Pancreas (tissue), 10 donors: ENCODE measurements around the gene EID1. TPM values are rescaled to one million over a fixed set of nuclear protein-coding genes. Genes with fewer than 3 reads are reported as not detected.

ENCODE experiments used
- ATAC-seq, 4 donors: fragments of 200-7000 bp; cut with Tn5 transposase; one replicate each; pipeline versions ENCODE4 v1.8.0 to v1.9.1; 2020; ENCODE audit warnings: mild to moderate bottlenecking in 4 of 4, moderate library complexity in 4 of 4
- DNase-seq, 6 donors: peaks; one replicate each; pipeline ENCODE4 v3.0.0-alpha.2; 2020
- FAIRE-seq: peaks from 2 replicates; lab custom pipeline; 2012; peaks lifted over from hg19 to GRCh38; lab: Jason Lieb, UNC
- H3K27ac ChIP-seq, 4 donors: fragments of 200-600 bp; sonication (generic); 1 replicate in 3 of 4; 2 replicates in 1 of 4; pipeline versions ENCODE4 v1.5.0 to v1.8.0; 2020
- H3K27me3 ChIP-seq, 4 donors: fragments of 200-600 bp; one replicate each; pipeline ENCODE4 v1.8.0; 2021
- H3K36me3 ChIP-seq, 3 donors: fragments of 200-600 bp; sonication (generic) in 1 of 3; one replicate each; pipeline versions ENCODE4 v1.5.0 to v1.8.0; 2020 to 2021
- H3K4me1 ChIP-seq, 3 donors: fragments of 200-600 bp; one replicate each; pipeline ENCODE4 v1.8.0; 2021
- H3K4me3 ChIP-seq, 4 donors: fragments of 200-600 bp; sonication (generic) in 2 of 4; one replicate each; pipeline versions ENCODE4 v1.5.0 to v1.8.0; 2020 to 2021
- H3K9me3 ChIP-seq, 4 donors: fragments of 200-600 bp; one replicate each; pipeline ENCODE4 v1.8.0; 2021
- WGBS, 2 donors: extraction: QIAGEN DNeasy Blood & Tissue Kit; methylation state at CpG; one replicate each; pipeline ENCODE4 v1.1.7; 2013; 5-methylcytosine and 5-hydroxymethylcytosine counted together
- intact Hi-C, 3 donors: fragments of 100-400 bp; cut with DNase I; formaldehyde crosslinking; loops; one replicate each; pipeline versions ENCODE4 v1.11.1 to v1.14.2; 2022
- polyA plus RNA-seq, 2 donors: library from polyadenylated mRNA; stranded (reverse); fragments of 200-250 nt; gene quantifications; one replicate each; pipeline ENCODE4 v1.2.3, GENCODE V29; 2013
- total RNA-seq, 6 donors: library from RNA; stranded (reverse); fragmentation: NEBNext Ultra II Directional in 4 of 6; extraction: Animal tissue kit (Norgen Biotek cat#: 25700) in 4 of 6; gene quantifications; one replicate each; pipeline versions ENCODE4 v1.2.1 to v1.2.4, GENCODE V29; 2021 to 2023
- TF ChIP-seq, protein P1 (sequence below), 4 donors: fragments of 200-600 bp; sonication (generic) in 3 of 4; IDR thresholded peaks; one replicate each; pipeline versions ENCODE4 v1.5.0 to v1.8.0; 2021; ENCODE audit warnings: antibody characterized with exemption in 4 of 4
- donor health status: healthy with polysubstance abuse.
- donor health status: DM: no; HTN: no; CAD: no; lungs with moderate emphysema.
- donor health status: DM: no; HTN: no; CAD: no.
- donor health status: control.
- donor health status: control.
- donor health status: Bipolar disorder and iron deficiency.
- donor health status: DM: yes; HTN: yes; CAD: no.
- donor health status: DM: no; HTN: no; CAD: no.
- donor health status: DM: no; HTN: no; CAD: no.
- donor health status: DM: yes; HTN: yes; CAD: no.

The EID1 gene
- total and polyA plus RNA-seq, 8 donors: 26.5 to 96.3 (median 42.8) TPM

DNA sequence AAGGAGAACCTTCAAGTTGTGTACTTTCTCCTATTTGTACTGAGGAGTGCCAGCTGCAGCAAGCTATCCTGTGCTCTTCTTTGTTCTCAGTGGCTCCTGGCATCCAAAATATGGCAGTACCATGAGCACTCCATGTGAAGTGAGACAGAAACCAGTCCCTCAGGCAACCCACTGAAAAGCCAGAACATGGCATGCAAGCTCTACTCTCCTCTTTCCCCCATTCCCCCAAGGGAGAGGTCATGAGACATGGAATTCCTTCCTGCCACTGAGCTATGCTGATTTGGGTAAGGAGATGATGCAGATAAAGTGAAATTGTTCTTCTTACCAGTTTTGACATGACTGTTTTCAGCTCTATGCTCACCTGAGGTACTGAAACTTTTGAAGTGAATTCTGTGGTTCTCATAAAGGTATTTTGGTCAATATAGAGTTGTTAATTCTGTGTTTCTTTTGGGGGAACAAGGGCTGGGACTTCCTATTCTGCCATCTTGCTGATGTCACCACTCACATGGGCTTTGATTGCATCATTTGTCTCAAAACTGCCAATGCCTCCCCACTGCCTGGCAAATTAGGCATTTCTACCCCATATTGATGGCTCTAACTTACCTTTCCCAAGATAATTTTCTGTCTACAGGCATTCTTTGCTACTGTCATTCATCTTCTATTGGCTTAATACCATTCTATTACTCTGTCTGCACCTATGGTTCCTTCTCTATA lies 44.3 kb upstream of the EID1 start:
- no peaks in the 10 kb centered on the region for H3K36me3 ChIP-seq
- intact Hi-C loops: no loop called here
- no peak for ATAC-seq
- DNase-seq: no peak
- no peak for FAIRE-seq
- H3K4me3 ChIP-seq: no peak overlapping the region
- H3K9me3 ChIP-seq: no peaks in the 10 kb centered on the region
- no peaks in the 10 kb centered on the region for H3K4me1 ChIP-seq
- H3K27ac ChIP-seq: no peak overlapping the region
- TF ChIP-seq, protein P1, sequence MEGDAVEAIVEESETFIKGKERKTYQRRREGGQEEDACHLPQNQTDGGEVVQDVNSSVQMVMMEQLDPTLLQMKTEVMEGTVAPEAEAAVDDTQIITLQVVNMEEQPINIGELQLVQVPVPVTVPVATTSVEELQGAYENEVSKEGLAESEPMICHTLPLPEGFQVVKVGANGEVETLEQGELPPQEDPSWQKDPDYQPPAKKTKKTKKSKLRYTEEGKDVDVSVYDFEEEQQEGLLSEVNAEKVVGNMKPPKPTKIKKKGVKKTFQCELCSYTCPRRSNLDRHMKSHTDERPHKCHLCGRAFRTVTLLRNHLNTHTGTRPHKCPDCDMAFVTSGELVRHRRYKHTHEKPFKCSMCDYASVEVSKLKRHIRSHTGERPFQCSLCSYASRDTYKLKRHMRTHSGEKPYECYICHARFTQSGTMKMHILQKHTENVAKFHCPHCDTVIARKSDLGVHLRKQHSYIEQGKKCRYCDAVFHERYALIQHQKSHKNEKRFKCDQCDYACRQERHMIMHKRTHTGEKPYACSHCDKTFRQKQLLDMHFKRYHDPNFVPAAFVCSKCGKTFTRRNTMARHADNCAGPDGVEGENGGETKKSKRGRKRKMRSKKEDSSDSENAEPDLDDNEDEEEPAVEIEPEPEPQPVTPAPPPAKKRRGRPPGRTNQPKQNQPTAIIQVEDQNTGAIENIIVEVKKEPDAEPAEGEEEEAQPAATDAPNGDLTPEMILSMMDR (IDR thresholded peaks at IDR 0.05): no peak
- no peaks in the 10 kb centered on the region for H3K27me3 ChIP-seq

DNA sequence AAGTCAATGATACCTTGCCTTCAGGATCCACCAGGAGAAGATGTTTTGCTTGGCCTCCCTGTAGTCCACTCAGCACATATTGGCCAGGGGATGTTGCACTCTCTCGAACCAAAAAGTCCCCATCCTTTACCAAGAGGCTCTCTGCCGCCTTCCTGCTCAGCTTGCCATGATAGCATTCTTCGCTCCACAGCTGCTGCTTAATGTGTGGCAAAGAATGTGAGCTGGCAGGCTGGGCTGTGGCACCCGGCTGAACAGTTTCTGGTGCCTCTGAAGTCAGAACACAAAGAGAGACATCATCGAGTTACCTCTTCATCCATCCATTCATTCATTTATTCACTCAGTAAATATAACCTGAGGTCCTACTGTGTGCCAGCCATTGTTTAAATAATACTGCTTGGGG lies 43.2 kb upstream of the EID1 start:
- ATAC-seq (no peak), DNase-seq (no peak), FAIRE-seq (no peak)
- Histone ChIP-seq H3K4me3 (no peak overlapping the region), H3K27ac (no peak overlapping the region), H3K9me3 (no peaks in the 10 kb centered on the region), H3K4me1 (no peaks in the 10 kb centered on the region), H3K27me3 (no peaks in the 10 kb centered on the region), H3K36me3 (no peaks in the 10 kb centered on the region)
- 69 to 74% methylated on average over 5 of the region's 5 CpGs for WGBS, 2 donors
- intact Hi-C loops: no loop called here
- TF ChIP-seq, protein P1 (IDR thresholded peaks at IDR 0.05): no peak

DNA sequence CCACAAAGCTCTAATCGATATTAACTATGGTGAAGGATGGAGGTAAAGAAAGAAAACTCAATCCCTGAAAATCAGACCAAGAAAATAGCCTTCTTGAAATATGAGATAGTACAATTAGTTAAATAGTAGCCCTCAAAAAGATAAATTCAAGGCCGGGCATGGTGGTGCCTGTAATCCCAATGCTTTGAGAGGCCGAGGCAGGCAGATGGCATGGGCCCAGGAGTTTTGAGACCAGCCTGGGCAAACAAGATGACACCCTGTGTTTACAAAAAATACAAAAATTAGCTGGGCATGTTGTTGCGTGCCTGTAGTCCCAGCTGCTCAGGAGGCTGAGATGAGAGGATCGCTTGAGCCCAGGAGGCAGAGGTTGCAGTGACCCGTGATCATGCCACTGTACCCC lies 35.4 kb upstream of the EID1 start:
- Histone ChIP-seq H3K4me1 (peaks cover 0 to 5% (median 0%) of the 10 kb centered on the region in 3 donors), H3K27ac (no peak overlapping the region), H3K36me3 (no peaks in the 10 kb centered on the region), H3K4me3 (no peak overlapping the region), H3K27me3 (no peaks in the 10 kb centered on the region), H3K9me3 (no peaks in the 10 kb centered on the region)
- intact Hi-C loops: no loop called here
- FAIRE-seq: no peak
- TF ChIP-seq, protein P1 (IDR thresholded peaks at IDR 0.05): no peak
- DNase-seq: no peak
- no peak for ATAC-seq
- WGBS, 2 donors: 51 to 65% methylated on average over 6 of the region's 6 CpGs

DNA sequence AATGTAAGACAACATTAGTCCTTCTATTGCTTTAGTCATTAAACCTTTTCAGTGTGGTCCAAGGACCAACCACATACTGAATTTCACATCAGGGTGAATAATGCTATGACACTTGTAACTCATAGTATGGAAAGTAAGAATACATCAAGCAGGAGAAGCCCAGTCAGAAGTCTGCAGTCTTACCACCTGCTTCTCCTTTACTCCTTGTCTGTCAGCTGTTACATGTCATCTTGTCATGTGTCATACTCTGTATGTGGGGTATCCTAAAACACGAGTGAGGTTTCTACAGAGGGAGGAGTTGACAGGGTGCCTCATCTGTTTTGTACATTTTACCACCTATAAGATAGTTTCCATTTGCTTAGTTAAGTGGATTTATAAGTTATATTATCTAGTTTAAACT lies 32.8 kb upstream of the EID1 start:
- no peaks in the 10 kb centered on the region for H3K9me3 ChIP-seq
- ATAC-seq (no peak), DNase-seq (no peak), FAIRE-seq (no peak)
- peaks cover 0 to 5% (median 0%) of the 10 kb centered on the region in 3 donors for H3K4me1 ChIP-seq
- no peaks in the 10 kb centered on the region for H3K36me3 ChIP-seq
- no peak overlapping the region for H3K4me3 ChIP-seq
- H3K27ac ChIP-seq: no peak overlapping the region
- H3K27me3 ChIP-seq: no peaks in the 10 kb centered on the region
- intact Hi-C loops: no loop called here
- TF ChIP-seq, protein P1 (IDR thresholded peaks at IDR 0.05): no peak
- 48 to 76% methylated on average over 1 of the region's 1 CpG for WGBS, 2 donors

DNA sequence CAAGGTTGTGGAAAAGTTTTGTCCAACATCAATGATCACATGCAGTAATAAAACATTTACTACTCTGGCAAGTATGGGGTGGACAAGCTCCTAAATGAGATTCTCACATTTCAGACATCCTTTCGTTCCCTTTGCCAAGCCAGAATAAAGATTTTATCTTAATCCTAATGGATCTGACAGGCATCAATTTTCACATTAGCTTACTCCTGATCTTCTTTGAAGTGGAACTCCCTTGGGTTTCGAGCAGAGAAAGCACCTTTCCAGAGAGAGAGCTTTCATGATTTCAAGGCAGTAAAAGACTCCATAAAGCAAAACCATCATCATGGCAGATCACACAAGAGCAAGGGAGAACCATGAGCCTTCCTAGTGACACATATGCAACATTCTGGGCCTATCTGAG lies 27.3 kb upstream of the EID1 start:
- ATAC-seq (no peak), FAIRE-seq (no peak), DNase-seq (no peak)
- WGBS, 2 donors: 78 to 84% methylated on average over 2 of the region's 2 CpGs
- Histone ChIP-seq H3K4me3 (no peak overlapping the region), H3K4me1 (no peaks in the 10 kb centered on the region), H3K9me3 (no peaks in the 10 kb centered on the region), H3K27me3 (no peaks in the 10 kb centered on the region), H3K36me3 (no peaks in the 10 kb centered on the region), H3K27ac (no peak overlapping the region)
- intact Hi-C loops: no loop called here
- TF ChIP-seq, protein P1 (IDR thresholded peaks at IDR 0.05): no peak
